ENCODE measurements around the gene MLST8.

GRCh38 chr16:2200313-2200712, 4.9 kb upstream of the MLST8 start:
- TF ChIP-seq, protein P1, sequence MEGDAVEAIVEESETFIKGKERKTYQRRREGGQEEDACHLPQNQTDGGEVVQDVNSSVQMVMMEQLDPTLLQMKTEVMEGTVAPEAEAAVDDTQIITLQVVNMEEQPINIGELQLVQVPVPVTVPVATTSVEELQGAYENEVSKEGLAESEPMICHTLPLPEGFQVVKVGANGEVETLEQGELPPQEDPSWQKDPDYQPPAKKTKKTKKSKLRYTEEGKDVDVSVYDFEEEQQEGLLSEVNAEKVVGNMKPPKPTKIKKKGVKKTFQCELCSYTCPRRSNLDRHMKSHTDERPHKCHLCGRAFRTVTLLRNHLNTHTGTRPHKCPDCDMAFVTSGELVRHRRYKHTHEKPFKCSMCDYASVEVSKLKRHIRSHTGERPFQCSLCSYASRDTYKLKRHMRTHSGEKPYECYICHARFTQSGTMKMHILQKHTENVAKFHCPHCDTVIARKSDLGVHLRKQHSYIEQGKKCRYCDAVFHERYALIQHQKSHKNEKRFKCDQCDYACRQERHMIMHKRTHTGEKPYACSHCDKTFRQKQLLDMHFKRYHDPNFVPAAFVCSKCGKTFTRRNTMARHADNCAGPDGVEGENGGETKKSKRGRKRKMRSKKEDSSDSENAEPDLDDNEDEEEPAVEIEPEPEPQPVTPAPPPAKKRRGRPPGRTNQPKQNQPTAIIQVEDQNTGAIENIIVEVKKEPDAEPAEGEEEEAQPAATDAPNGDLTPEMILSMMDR (IDR thresholded peaks at IDR 0.05) = no peak
- TF ChIP-seq POLR2A (IDR thresholded peaks at IDR 0.05) = no peak

All from thyroid gland (tissue), 4 donors.